ENCODE measurements around the gene PRKAA1. TPM values are rescaled to one million over a fixed set of nuclear protein-coding genes. Genes with fewer than 3 reads are reported as not detected.
"Not testable (repeated sequence)": the region's sequence is repeated elsewhere in the genome, so short reads cannot be mapped to it uniquely, and the experiment has no call there.

PRKAA1 gene
- total RNA-seq, 2 donors from 2014 or later: 77.4 to 118 TPM

DNA sequence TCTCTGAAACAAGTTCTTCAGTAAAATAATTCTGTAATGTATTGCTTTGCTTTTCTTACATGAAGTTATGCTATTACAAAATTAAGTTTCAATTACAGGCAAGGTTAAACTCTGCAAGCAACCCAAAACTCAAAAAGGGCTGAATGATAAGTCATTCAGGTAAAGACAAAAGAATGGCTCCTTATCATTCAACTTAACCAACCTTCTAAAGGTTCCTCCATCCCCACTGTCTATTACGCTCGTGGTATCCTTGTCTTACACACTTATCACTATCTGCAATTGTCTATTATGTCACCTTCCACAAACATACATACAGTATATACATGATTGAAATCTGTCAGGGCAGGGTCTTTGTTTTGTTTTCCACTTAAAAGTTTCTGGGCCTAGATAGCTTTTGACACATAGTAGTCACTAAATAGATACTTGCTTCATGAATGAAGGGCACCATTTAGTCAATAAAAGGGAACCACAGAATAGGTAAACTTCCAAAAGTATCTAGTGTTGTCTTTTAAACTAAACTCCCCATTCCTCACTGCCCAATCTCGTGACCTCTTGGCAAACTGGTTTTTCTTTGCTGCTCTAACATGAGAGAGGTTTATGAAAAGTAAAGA is 30.0 kb upstream of the PRKAA1 start:
- no peak for DNase-seq
- intact Hi-C loops (cut with DNase I): no loop called here
- Histone ChIP-seq H3K4me1 (no peaks in the 10 kb centered on the region), H3K4me3 (no peak overlapping the region), H3K27ac (no peak overlapping the region), H3K9ac (ENCODE audit: low read depth in 2 of 2, low read length in 2 of 2) (no peak overlapping the region), H3K27me3 (no peaks in the 10 kb centered on the region), H3K9me3 (no peaks in the 10 kb centered on the region), H3K36me3 (peaks cover 23% of the 10 kb centered on the region)
- TF ChIP-seq, protein P1, sequence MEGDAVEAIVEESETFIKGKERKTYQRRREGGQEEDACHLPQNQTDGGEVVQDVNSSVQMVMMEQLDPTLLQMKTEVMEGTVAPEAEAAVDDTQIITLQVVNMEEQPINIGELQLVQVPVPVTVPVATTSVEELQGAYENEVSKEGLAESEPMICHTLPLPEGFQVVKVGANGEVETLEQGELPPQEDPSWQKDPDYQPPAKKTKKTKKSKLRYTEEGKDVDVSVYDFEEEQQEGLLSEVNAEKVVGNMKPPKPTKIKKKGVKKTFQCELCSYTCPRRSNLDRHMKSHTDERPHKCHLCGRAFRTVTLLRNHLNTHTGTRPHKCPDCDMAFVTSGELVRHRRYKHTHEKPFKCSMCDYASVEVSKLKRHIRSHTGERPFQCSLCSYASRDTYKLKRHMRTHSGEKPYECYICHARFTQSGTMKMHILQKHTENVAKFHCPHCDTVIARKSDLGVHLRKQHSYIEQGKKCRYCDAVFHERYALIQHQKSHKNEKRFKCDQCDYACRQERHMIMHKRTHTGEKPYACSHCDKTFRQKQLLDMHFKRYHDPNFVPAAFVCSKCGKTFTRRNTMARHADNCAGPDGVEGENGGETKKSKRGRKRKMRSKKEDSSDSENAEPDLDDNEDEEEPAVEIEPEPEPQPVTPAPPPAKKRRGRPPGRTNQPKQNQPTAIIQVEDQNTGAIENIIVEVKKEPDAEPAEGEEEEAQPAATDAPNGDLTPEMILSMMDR (IDR thresholded peaks at IDR 0.05): no peak

- H3K36me3 ChIP-seq: peaks cover 21% of the 10 kb centered on the region
- H3K27me3 ChIP-seq: no peaks in the 10 kb centered on the region
- no peaks in the 10 kb centered on the region for H3K4me1 ChIP-seq
- DNase-seq: no peak
- no peaks in the 10 kb centered on the region for H3K9me3 ChIP-seq
- intact Hi-C loops (cut with DNase I): no loop called here
- no peak overlapping the region for H3K27ac ChIP-seq
- H3K9ac ChIP-seq (ENCODE audit: low read depth in 2 of 2, low read length in 2 of 2): no peak overlapping the region
- no peak overlapping the region for H3K4me3 ChIP-seq
- TF ChIP-seq, protein P1 (IDR thresholded peaks at IDR 0.05): no peak
These were observed 29.2 kb upstream of the PRKAA1 start for GRCh38 chr5:40827188-40827977.

DNA sequence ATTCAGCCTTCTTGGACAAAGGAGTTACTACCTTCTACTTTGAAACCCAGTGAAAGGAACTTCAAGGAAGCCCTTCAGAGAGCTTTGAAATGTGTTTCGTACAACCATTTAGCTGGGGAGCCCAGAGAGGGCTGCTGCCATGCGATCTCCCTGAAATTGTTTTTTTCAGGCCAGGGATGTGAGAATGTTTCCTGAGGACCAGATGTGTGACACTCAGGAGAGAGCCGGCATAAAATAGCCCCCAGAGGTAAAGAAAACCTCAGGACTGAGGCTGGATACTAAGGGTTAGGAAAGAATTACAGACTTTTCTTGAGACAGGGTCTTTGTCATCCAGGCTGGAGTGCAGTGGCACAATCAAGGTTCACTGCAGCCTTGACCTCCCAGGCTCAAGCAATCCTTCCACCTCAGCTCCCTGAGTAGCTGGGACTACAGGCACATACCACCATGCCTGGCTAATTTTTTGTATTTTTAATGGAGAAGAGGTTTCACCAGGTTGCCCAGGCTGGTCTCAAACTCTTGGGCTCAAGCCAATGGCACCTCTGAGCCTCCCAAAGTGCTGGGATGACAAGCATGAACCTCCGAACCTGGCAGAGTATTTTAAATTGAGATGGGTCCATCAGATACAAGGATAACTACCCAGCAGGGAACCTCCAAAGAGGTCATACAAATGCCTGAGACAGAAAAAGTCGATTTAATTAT is 28.5 kb upstream of the PRKAA1 start:
- no peak for DNase-seq
- no peak overlapping the region for H3K27ac ChIP-seq
- no peaks in the 10 kb centered on the region for H3K9me3 ChIP-seq
- H3K9ac ChIP-seq (ENCODE audit: low read depth in 2 of 2, low read length in 2 of 2): no peak overlapping the region
- TF ChIP-seq, protein P1 (IDR thresholded peaks at IDR 0.05): no peak
- peaks cover 14% of the 10 kb centered on the region for H3K36me3 ChIP-seq
- no peaks in the 10 kb centered on the region for H3K4me1 ChIP-seq
- H3K27me3 ChIP-seq: no peaks in the 10 kb centered on the region
- H3K4me3 ChIP-seq: no peak overlapping the region
- intact Hi-C loops (cut with DNase I): no loop called here

DNA sequence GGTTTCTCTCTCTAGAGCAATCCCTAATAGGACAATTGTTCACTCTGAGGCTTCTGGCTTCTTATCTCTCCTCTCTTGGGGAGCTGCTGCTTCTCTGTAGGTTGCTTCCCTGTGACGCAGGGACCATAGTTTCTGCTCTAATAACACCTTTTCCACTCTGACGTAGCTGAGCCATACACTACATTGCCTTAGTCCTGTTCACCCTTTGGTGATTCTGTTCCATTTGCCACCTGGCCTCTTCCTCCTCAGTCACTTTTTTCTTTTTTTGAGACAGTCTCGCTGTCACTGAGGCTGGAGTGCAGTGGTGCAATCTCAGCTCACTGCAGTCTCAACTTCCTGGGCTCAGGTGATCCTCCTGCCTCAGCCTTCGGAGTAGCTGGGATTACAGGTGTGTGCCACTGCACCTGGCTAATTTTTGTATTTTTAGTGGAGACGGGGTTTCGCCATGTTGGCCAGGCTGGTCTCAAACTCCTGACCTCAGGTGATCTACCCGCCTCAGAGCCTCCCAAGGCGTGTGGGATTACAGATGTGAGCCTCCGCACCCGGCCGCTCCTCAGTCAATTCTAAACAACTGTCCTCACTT is 27.4 kb upstream of the PRKAA1 start:
- H3K4me1 ChIP-seq; H3K9me3 ChIP-seq; H3K27ac ChIP-seq; H3K9ac ChIP-seq (ENCODE audit: low read depth in 2 of 2, low read length in 2 of 2); intact Hi-C loops (cut with DNase I); H3K4me3 ChIP-seq; H3K36me3 ChIP-seq; H3K27me3 ChIP-seq; DNase-seq: not testable (repeated sequence)

DNA sequence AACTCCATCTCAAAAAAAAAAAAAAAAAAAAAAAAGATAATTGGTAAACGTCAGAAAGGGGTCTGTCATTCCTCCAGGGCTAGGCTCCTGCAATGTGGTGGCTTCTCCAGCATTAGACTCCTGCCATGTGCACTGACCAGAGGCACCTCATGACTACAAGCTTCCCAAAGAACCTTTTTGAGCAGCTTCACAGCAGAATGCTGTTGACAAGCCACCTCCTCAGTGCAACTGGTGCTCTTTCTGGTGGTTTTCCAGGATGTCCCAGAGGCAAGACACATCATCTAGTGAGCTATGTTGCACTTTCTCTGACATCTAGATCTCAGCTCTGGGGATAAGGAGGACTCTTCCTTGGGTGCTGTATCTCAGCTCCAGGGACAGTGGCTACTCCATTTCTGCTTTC is 25.3 kb upstream of the PRKAA1 start:
- no peaks in the 10 kb centered on the region for H3K9me3 ChIP-seq
- H3K27me3 ChIP-seq: no peaks in the 10 kb centered on the region
- TF ChIP-seq, protein P1 (IDR thresholded peaks at IDR 0.05): no peak
- H3K9ac ChIP-seq (ENCODE audit: low read depth in 2 of 2, low read length in 2 of 2): no peak overlapping the region
- H3K4me3 ChIP-seq: no peak overlapping the region
- no peaks in the 10 kb centered on the region for H3K36me3 ChIP-seq
- no peak for DNase-seq
- intact Hi-C loops (cut with DNase I): no loop called here
- H3K4me1 ChIP-seq: no peaks in the 10 kb centered on the region
- no peak overlapping the region for H3K27ac ChIP-seq
